ENCODE results near the gene PTER. TPM values are rescaled to one million over a fixed set of nuclear protein-coding genes. Genes with fewer than 3 reads are reported as not detected.

The PTER gene
- 6.1 and 8.6 TPM in 2 replicates for total RNA-seq (2016; rRNA removed; fragmentation: Illumina TruSeq; extraction: Trizol)
- 2.1 and 2.7 TPM in 2 replicates for total RNA-seq (2016; cell fraction: cytosol; rRNA removed; fragmentation: Illumina TruSeq; extraction: Trizol; ENCODE audit: low read depth)
- total RNA-seq (2016; cell fraction: insoluble cytoplasmic fraction; rRNA removed; fragmentation: Illumina TruSeq; extraction: Trizol) = 4.5 and 8.9 TPM in 2 replicates
- total RNA-seq (2016; cell fraction: membrane; rRNA removed; fragmentation: Illumina TruSeq; extraction: Trizol) = 2.4 and 2.9 TPM in 2 replicates
- total RNA-seq (2016; cell fraction: nucleus; rRNA removed; fragmentation: Illumina TruSeq; extraction: Trizol) = 5.4 and 5.8 TPM in 2 replicates
- polyA plus RNA-seq (2011; rRNA removed) = 4.4 and 6.6 TPM in 2 replicates
- 2.8 and 4.0 TPM in 2 replicates for polyA plus RNA-seq (2011; cell fraction: cytosol; rRNA removed)
- polyA plus RNA-seq (2011; cell fraction: nucleus; rRNA removed) = 1.6 and 2.5 TPM in 2 replicates
- 3.7 and 6.4 TPM in 2 replicates for polyA plus RNA-seq (2012)
- polyA plus RNA-seq (2016; cell fraction: cytosol; fragmentation: Illumina TruSeq; extraction: Trizol; ENCODE audit: low read depth) = 0.19 and 0.31 TPM in 2 replicates
- polyA plus RNA-seq (2016; cell fraction: insoluble cytoplasmic fraction; fragmentation: Illumina TruSeq; extraction: Trizol; ENCODE audit: low read depth) = 6.5 and 8.7 TPM in 2 replicates
- 0.84 and 1.0 TPM in 2 replicates for polyA plus RNA-seq (2016; cell fraction: membrane; fragmentation: Illumina TruSeq; extraction: Trizol; ENCODE audit: low read depth)
- polyA plus RNA-seq (2016; cell fraction: nucleus; fragmentation: Illumina TruSeq; extraction: Trizol; ENCODE audit: insufficient read depth, low read depth) = 3.5 and 3.7 TPM in 2 replicates
- 3.1 and 14.0 TPM in 2 replicates for polyA minus RNA-seq (2011; rRNA and poly(A)+ RNA removed; ENCODE audit: low replicate concordance)
- polyA minus RNA-seq (2011; cell fraction: cytosol; rRNA and poly(A)+ RNA removed) = 6.1 and 7.5 TPM in 2 replicates
- polyA minus RNA-seq (2011; cell fraction: nucleus; rRNA and poly(A)+ RNA removed) = 9.1 and 10.9 TPM in 2 replicates
- Bru-seq, nascent RNA = percentile 53 among the genes with signal in this experiment
- BruChase-seq, experiment 1, labeled RNA remaining after a 6-hour chase = percentile 48 among the genes with signal in this experiment
- BruChase-seq, experiment 2, labeled RNA remaining after a 2-hour chase = percentile 50 among the genes with signal in this experiment
- long read RNA-seq, experiment 1, partial matches to known transcripts = 0 of 4 reads
- long read RNA-seq, experiment 1, other reads (novel, unspliced or antisense) = 3 of 4 reads
- long read RNA-seq, experiment 2, partial matches to known transcripts = 1 of 6 reads
- long read RNA-seq, experiment 2, other reads (novel, unspliced or antisense) = 5 of 6 reads

GRCh38 chr10:16436758-16437539 is at the start of gene PTER:
PTER (plus strand) TSS chr10:16437010; CDS start chr10:16484385, 47,375 bp downstream.
- Histone ChIP-seq H3K4me3 (replicated peaks in 1 of 3; ENCODE audit: insufficient read depth in 1 of 3, low read depth in 2 of 3, low read length in 3 of 3) (peak within 1 kb of the TSS; percentile 42 to 72 (median 68)), H4K20me1 (ENCODE audit: insufficient read depth, low read length) (no peaks in the 10 kb centered on the region), H3K4me2 (ENCODE audit: low read depth, low read length) (peak within 1 kb of the TSS; percentile 64), H3K9me3 (ENCODE audit: low read length) (no peaks in the 10 kb centered on the region), H3K9ac (ENCODE audit: insufficient read depth, low read depth, low read length) (peak within 1 kb of the TSS; percentile 71), H2AFZ (ENCODE audit: low read length) (no peak within 1 kb of the TSS), H3K79me2 (ENCODE audit: insufficient read depth, low read length) (no peaks in the 10 kb centered on the region), H3K27ac (ENCODE audit: extremely low read length, insufficient read depth, low read length) (peak within 1 kb of the TSS; percentile 53), H3K4me1 (ENCODE audit: insufficient read depth, low read length) (peaks cover 20% of the 10 kb centered on the region), H3K36me3 (replicated peaks in 1 of 2; ENCODE audit: control insufficient read depth in 1 of 2, insufficient read depth in 2 of 2, low read length in 2 of 2) (no peaks in the 10 kb centered on the region), H3K27me3 (ENCODE audit: control insufficient read depth in 1 of 2, insufficient read depth in 2 of 2, low read length in 2 of 2) (no peaks in the 10 kb centered on the region)
- intact Hi-C loops (cut with micrococcal nuclease; ENCODE audit: unreplicated experiment) (loop anchor here (5.0 kb wide), 1 partner anchor 55 kb away; no protein-coding TSS in a partner anchor), in situ Hi-C loops (cut with HindIII; ENCODE audit: extremely low pct_ligation_motif_present, low pct_unique_long_range_greater_than_20kb) (no loop called here)
- ChIA-PET POLR2A (no interaction called here), CTCF (ENCODE audit: low intra/inter-chr PET ratio, low total read pairs) (no interaction called here)
- DNase-seq (ENCODE audit: low spot score) (peak; percentile 78), ATAC-seq (peak; percentile 97), FAIRE-seq (peak; percentile 21)
- TSS peak; percentile 74 for BruUV-seq (replicated peaks)
- WGBS (ENCODE audit: low lambda C conversion rate) = 20% methylated on average over 35 of the region's 49 CpGs
- TF ChIP-seq ZNF788 (CRISPR knock-in tag; IDR thresholded peaks at IDR 0.05; ENCODE audit: borderline replicate concordance) = 0 out of 2 replicates have a peak, but pooled peaks have one; percentile 5
- no peak for TF ChIP-seq RAD51 (IDR thresholded peaks at IDR 0.05; ENCODE audit: borderline replicate concordance)
- TF ChIP-seq ETV5 (CRISPR knock-in tag; IDR thresholded peaks at IDR 0.05; ENCODE audit: borderline replicate concordance) = peak; percentile 62
- peak; percentile 54 for TF ChIP-seq XRCC5 (optimal IDR thresholded peaks at IDR 0.05; ENCODE audit: low read length)
- TF ChIP-seq SP1 (IDR thresholded peaks at IDR 0.05) = no peak
- peak; percentile 34; the same call in 1 of the 2 replicates for TF ChIP-seq SP1 (CRISPR knock-in tag; IDR thresholded peaks at IDR 0.05)
- no peak for TF ChIP-seq RARA (CRISPR knock-in tag; IDR thresholded peaks at IDR 0.05)
- no peak for TF ChIP-seq ZNF737 (CRISPR knock-in tag; IDR thresholded peaks at IDR 0.05; ENCODE audit: borderline replicate concordance)
- TF ChIP-seq GATAD2A (CRISPR knock-in tag; IDR thresholded peaks at IDR 0.05) = no peak
- TF ChIP-seq ZNF546 (CRISPR knock-in tag; conservative IDR thresholded peaks at IDR 0.05) = no peak
- no peak for TF ChIP-seq REXO4 (CRISPR knock-in tag; IDR thresholded peaks at IDR 0.05; ENCODE audit: borderline replicate concordance)
- no peak for TF ChIP-seq NAIF1 (CRISPR knock-in tag; IDR thresholded peaks at IDR 0.05; ENCODE audit: borderline replicate concordance)
- no peak for TF ChIP-seq PITX1 (CRISPR knock-in tag; IDR thresholded peaks at IDR 0.05)
- TF ChIP-seq DRAP1 (CRISPR knock-in tag; IDR thresholded peaks at IDR 0.05) = peak; percentile 81
- no peak for TF ChIP-seq ZNF841 (CRISPR knock-in tag; IDR thresholded peaks at IDR 0.05; ENCODE audit: borderline replicate concordance)
- TF ChIP-seq IRF2 (CRISPR knock-in tag; IDR thresholded peaks at IDR 0.05) = no peak
- TF ChIP-seq KAT8 (CRISPR knock-in tag; IDR thresholded peaks at IDR 0.05) = peak; percentile 35; the same call in 1 of the 2 replicates
- TF ChIP-seq KDM5B (CRISPR knock-in tag; IDR thresholded peaks at IDR 0.05; ENCODE audit: borderline replicate concordance) = peak; percentile 34; the same call in 1 of the 2 replicates
- no peak for TF ChIP-seq ZNF792 (CRISPR knock-in tag; IDR thresholded peaks at IDR 0.05)
- 0 out of 2 replicates have a peak, but pooled peaks have one; percentile 24 for TF ChIP-seq NR2C2 (CRISPR knock-in tag; IDR thresholded peaks at IDR 0.05; ENCODE audit: borderline replicate concordance)
- peak; percentile 25; the same call in 1 of the 2 replicates for TF ChIP-seq DMAP1 (CRISPR knock-in tag; IDR thresholded peaks at IDR 0.05)
- TF ChIP-seq GTF2F1 (IDR thresholded peaks at IDR 0.05; ENCODE audit: low read length) = no peak
- no peak for TF ChIP-seq THAP11 (CRISPR knock-in tag; IDR thresholded peaks at IDR 0.05)
